ENCODE measurements around the gene UBE2N. TPM values are rescaled to one million over a fixed set of nuclear protein-coding genes. Genes with fewer than 3 reads are reported as not detected.

UBE2N gene
- total RNA-seq, 2 donors from 2014 or later = 184 to 213 TPM

DNA sequence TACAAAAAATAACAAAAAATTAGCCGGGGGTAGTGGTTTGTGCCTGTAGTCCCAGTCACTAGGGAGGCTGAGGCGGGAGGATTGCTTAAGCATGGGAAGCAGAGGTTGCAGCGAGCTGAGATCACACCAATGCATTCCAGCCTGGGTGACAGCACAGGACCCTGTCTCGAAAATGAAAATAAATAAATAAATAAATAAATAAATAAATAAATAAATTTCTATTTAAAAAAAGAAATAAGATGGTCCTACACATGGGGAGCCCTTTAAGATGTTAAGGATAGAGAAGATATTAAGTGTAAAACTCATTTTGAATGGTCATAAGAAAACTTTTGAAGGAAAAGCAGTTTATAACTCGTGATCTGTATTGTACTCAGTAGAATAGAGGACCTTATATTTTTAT lies 17.4 kb upstream of the UBE2N start:
- no peaks in the 10 kb centered on the region for H3K36me3 Mint-ChIP-seq

DNA sequence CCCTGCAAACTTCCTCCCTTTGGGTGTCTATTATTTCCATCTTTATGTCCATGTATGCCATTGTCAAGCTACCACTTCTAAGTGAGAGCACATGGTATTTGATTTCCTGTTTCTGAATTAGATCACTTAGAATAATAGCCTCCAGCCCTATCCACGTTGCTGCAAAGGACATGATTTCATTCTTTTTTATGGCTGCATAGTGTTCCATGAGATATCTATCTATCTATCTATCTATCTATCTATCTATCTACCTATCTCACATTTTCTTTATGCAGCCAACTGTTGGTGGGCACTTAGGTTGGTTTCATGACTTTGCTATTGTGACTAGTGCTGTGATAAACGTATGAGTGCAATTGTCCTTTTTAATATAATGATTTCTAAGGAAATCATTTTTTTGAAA lies 14.3 kb upstream of the UBE2N start:
- ATAC-seq = no peak
- Mint-ChIP-seq H3K4me3 (no peak overlapping the region), H3K9me3 (no peaks in the 10 kb centered on the region), H3K27me3 (peaks cover 10 to 16% of the 10 kb centered on the region in 2 donors), H3K4me1 (ENCODE audit: low read depth in 2 of 2) (no peaks in the 10 kb centered on the region), H3K36me3 (no peaks in the 10 kb centered on the region), H3K27ac (no peak overlapping the region)
- no peak for DNase-seq (ENCODE audit: low spot score)

More for the DNA sequence above, 17.4 kb upstream of the UBE2N start:
- H3K4me1 Mint-ChIP-seq (ENCODE audit: low read depth in 2 of 2) = no peaks in the 10 kb centered on the region
- peaks cover 8 to 15% of the 10 kb centered on the region in 2 donors for H3K27me3 Mint-ChIP-seq
- no peak overlapping the region for H3K27ac Mint-ChIP-seq
- no peaks in the 10 kb centered on the region for H3K9me3 Mint-ChIP-seq
- no peak for ATAC-seq
- DNase-seq (ENCODE audit: low spot score) = no peak
- no peak overlapping the region for H3K4me3 Mint-ChIP-seq

DNA sequence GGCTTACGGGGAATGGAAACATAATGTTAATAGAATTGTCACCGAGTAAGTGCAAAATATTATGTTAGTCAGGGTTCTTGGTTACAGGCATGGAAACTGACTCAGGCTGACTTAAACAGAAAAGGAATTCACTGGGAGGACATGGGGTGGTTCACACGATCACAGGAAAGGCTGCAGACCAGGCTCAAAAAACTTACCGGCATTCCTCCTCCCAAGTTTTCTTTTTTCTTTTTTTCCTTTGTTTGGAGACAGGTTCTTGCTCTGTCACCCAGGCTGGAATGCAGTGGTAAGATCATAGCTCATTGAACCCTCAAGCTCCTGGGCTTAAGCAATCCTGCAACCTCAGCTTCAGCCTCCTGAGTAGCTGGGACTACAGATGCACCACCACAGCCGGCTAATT lies 11.9 kb upstream of the UBE2N start:
- no peak overlapping the region for H3K27ac Mint-ChIP-seq
- H3K9me3 Mint-ChIP-seq = no peaks in the 10 kb centered on the region
- ATAC-seq = no peak

DNA sequence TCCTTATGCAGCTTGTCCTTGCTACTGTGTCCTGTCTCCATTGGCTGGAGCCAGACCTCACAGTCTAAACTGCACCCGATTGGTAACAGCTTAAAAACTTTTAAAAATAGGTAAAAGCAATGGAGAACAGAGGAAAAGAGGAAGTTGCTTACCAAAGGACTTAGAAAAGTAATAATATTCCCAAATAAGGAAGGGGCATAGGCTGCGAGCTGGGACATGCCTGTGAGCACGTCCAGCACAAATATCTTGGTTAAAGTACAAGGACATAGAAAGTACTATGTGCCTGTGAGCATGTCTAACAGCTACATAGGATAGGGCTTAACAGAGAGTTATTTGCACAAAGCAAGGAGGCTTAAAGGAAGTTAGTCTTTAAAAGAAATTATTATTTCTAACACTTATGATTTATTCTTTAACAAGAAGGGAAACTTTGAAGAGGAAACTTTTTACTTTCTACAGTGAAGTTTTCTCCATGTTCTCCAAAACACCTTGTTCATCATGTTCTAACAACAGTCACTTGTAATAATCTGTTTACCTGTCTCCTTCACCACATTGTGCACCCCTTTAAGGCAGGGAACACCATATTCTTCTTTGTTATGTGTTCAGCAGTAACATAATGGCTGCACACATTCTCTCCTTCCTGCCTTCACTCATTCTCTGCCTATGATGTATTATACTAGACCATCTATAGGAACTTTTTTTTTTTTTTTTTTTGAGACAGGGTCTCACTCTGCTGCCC lies 9.8 kb upstream of the UBE2N start:
- Mint-ChIP-seq H3K4me3 (no peak overlapping the region), H3K4me1 (ENCODE audit: low read depth in 2 of 2) (no peaks in the 10 kb centered on the region), H3K9me3 (no peaks in the 10 kb centered on the region), H3K36me3 (no peaks in the 10 kb centered on the region), H3K27ac (no peak overlapping the region), H3K27me3 (peaks cover 12 to 13% of the 10 kb centered on the region in 2 donors)
- DNase-seq (ENCODE audit: low spot score) (no peak), ATAC-seq (no peak)

More for the DNA sequence above, 11.9 kb upstream of the UBE2N start:
- peaks cover 11 to 13% of the 10 kb centered on the region in 2 donors for H3K27me3 Mint-ChIP-seq
- no peaks in the 10 kb centered on the region for H3K4me1 Mint-ChIP-seq (ENCODE audit: low read depth in 2 of 2)
- H3K4me3 Mint-ChIP-seq = no peak overlapping the region
- DNase-seq (ENCODE audit: low spot score) = no peak
- H3K36me3 Mint-ChIP-seq = no peaks in the 10 kb centered on the region

DNA sequence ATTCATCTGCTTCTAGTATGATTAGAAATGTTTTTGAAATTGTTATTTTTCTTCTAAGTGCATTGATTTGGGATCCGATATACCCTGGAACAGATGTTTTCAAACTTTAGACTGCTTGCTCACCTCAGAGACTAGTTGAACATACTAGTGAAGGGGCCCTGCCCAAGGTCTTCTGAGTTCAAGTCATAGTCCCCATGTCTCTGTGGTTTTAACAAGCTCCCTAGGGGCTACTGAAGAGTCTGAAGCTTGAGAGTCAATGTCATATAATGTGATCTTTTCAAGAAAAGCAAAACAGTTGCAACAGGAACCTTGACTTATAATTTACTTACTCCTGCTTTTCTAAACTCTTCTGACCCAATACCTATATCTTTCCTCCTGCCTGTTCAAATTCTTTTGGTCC lies 7.5 kb upstream of the UBE2N start:
- Mint-ChIP-seq H3K4me3 (no peak overlapping the region), H3K27ac (no peak overlapping the region), H3K27me3 (peaks cover 5 to 10% of the 10 kb centered on the region in 2 donors), H3K4me1 (ENCODE audit: low read depth in 2 of 2) (no peaks in the 10 kb centered on the region), H3K36me3 (no peaks in the 10 kb centered on the region), H3K9me3 (no peaks in the 10 kb centered on the region)
- ATAC-seq (no peak), DNase-seq (ENCODE audit: low spot score) (no peak)

DNA sequence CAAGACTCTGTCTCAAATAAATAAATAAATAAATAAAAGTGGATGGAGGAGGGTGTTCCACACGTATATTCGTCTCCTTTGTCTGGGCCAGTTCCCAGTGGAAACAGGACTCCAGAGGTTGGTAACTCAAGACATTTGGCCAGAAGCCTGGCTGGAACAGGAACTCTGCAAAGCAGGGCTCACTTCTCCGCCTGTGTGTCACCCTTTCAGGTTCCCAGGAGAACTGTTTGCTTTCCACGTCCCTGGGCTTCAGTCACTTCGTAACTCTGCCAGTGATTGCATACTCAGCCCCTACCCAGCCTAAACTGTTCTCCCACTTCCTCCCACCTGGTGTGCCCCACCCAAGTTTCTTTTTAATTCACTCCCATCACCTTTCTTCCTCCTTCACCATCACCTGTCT lies 7.0 kb upstream of the UBE2N start:
- Mint-ChIP-seq H3K4me3 (no peak overlapping the region), H3K4me1 (ENCODE audit: low read depth in 2 of 2) (no peaks in the 10 kb centered on the region), H3K27me3 (peaks cover 0 to 5% of the 10 kb centered on the region in 2 donors), H3K9me3 (no peaks in the 10 kb centered on the region), H3K27ac (no peak overlapping the region), H3K36me3 (no peaks in the 10 kb centered on the region)
- ATAC-seq = no peak
- DNase-seq (ENCODE audit: low spot score) = no peak

DNA sequence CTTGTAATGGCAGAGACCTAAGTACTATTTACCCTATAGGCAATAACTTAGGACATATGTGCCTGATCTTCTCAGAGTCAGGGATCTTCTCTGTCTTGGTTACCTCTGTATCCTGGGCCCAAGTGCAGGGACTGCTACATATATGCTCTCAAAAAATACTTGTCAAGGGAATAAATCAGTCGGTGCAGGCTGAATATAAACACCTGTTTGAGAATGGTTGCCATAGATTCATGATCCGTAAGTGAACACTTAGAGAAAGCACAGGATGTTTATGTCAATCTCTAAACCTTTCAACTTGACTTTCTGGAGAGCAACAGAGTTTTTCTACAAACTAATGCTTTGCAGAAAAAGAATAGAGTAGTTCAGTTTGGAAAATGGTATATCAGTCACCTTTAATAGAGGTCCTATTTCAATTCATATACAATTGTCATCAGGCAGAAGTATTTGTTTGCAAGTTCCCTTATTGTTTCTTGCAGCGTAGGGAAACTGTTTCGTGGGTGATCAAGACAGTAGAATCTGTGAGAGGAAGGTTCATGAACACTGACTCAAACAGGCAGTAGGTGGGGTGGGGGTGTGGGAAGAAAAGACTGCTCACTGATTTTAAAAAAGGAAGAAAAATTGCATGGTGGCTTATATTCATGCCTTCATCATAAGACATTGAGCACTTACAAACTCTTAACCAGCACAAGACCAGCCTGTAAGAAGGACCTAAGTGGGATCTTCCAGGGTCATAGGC lies 6.0 kb upstream of the UBE2N start:
- DNase-seq (ENCODE audit: low spot score) (no peak), ATAC-seq (no peak)
- peaks cover 0 to 5% of the 10 kb centered on the region in 2 donors for H3K27me3 Mint-ChIP-seq
- H3K4me1 Mint-ChIP-seq (ENCODE audit: low read depth in 2 of 2) = peaks cover 3 to 7% of the 10 kb centered on the region in 2 donors
- H3K27ac Mint-ChIP-seq = no peak overlapping the region
- no peaks in the 10 kb centered on the region for H3K9me3 Mint-ChIP-seq
- no peaks in the 10 kb centered on the region for H3K36me3 Mint-ChIP-seq
- no peak overlapping the region for H3K4me3 Mint-ChIP-seq

DNA sequence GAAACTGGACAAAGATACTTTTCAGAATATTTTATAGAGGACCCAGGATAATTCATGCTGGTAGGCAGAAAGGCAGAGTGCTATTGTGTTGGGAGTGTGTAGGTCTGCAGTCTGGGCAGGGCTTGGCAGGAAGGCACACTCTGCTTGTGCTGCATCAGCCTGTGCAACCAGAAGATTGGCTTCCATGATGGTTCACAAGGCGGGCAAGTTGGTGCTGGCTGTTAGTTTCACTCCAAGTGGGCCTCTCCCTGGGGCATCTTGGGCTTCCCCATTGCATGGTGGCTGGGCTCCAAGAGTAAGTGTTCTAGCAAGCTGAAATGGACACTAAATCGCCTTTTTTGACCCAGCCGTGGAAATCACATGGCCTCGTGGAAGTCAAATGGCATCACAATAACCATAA lies 1.8 kb upstream of the UBE2N start:
- H3K9me3 Mint-ChIP-seq = no peaks in the 10 kb centered on the region
- H3K36me3 Mint-ChIP-seq = peaks cover 6% of the 10 kb centered on the region
- no peak overlapping the region for H3K4me3 Mint-ChIP-seq
- H3K4me1 Mint-ChIP-seq (ENCODE audit: low read depth in 2 of 2) = peaks cover 26 to 36% of the 10 kb centered on the region in 2 donors
- ATAC-seq (no peak), DNase-seq (ENCODE audit: low spot score) (no peak)
- H3K27me3 Mint-ChIP-seq = peaks cover 0 to 2% of the 10 kb centered on the region in 2 donors
- H3K27ac Mint-ChIP-seq = no peak overlapping the region

DNA sequence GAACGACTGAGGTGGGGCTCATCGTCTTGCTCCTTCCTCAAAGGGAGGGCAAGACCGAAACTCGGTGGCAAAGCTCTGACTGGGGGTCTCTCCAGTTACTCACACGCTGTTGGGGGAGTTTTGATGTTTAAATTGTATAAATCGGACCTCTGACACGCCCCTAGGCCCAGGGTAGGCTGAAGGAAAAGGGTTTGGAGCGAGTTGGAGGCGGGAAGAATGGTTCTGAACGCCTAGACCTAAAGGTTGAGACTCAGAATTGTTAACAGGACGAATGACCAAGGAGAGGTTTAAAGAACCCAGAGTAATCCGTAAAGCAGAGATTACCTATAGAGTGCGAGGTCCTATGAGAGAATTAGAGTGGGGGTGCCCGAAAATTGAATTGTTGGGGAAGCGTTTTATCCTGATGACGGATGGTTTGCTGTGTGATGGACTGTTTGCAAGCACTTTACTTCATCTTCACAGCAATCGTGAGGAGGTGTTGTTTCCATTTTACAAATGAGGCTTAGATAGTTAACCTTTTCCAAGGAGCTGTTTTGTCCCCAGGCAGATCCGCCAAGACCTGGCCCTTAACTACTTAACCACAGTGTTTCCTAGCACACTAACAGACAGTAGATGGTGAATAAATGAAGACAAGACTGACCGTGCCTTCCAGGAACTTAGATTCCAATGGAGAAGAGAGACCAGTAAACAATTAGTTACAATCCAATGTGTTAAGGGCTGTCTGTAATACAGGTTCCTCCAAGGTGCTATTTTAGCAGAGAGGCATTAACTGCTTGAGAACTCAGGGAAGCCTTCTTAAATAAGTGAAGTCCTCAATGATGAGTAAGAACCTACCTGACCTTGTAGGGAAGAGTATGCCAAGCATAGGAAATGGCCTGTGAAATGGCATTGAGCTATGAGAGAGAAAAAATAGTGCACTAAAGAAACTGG lies 929 bp upstream of the UBE2N start:
- H3K9me3 Mint-ChIP-seq = no peaks in the 10 kb centered on the region
- H3K4me1 Mint-ChIP-seq (ENCODE audit: low read depth in 2 of 2) = peaks cover 34 to 45% of the 10 kb centered on the region in 2 donors
- peak overlapping the region; percentile 100 for H3K4me3 Mint-ChIP-seq
- no peak for DNase-seq (ENCODE audit: low spot score)
- ATAC-seq = no peak
- H3K36me3 Mint-ChIP-seq = peaks cover 6% of the 10 kb centered on the region
- H3K27me3 Mint-ChIP-seq = peaks cover 0 to 2% of the 10 kb centered on the region in 2 donors
- peak overlapping the region; percentile 97 to 99 for H3K27ac Mint-ChIP-seq

DNA sequence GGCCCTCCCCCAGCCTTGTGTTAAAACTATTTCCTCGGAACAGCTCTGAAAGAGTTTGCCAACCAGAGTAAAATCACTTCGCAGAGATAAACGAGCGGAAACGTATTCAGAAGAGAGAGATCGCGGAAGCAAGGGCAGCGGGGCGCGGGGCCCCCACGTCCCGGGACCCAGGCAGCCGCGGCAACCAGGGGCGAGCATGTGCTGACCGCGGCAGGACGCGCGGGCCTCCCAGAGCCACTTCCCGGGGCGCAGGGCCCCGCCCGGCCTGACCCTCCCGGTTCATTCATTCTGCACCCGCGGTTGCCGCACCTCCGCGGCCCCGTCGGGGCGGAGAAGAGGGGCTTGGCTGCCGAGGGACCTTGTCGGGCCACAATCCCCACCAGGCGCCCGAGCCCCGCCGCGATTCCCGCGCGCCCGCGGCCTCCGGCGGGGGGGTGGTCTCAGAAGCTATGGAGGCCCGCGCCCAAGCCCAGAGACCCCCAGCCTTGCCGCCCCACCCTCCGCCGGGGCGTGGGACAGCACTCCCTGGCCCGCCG lies 598 bp downstream of the UBE2N start:
- H3K4me1 Mint-ChIP-seq (ENCODE audit: low read depth in 2 of 2) = peaks cover 48 to 60% of the 10 kb centered on the region in 2 donors
- H3K4me3 Mint-ChIP-seq = peak overlapping the region; percentile 98
- peak overlapping the region; percentile 98 to 99 for H3K27ac Mint-ChIP-seq
- H3K27me3 Mint-ChIP-seq = no peaks in the 10 kb centered on the region
- no peaks in the 10 kb centered on the region for H3K9me3 Mint-ChIP-seq
- DNase-seq (ENCODE audit: low spot score) (peak; percentile 72), ATAC-seq (peak; percentile 28 to 36)
- peaks cover 6% of the 10 kb centered on the region for H3K36me3 Mint-ChIP-seq

DNA sequence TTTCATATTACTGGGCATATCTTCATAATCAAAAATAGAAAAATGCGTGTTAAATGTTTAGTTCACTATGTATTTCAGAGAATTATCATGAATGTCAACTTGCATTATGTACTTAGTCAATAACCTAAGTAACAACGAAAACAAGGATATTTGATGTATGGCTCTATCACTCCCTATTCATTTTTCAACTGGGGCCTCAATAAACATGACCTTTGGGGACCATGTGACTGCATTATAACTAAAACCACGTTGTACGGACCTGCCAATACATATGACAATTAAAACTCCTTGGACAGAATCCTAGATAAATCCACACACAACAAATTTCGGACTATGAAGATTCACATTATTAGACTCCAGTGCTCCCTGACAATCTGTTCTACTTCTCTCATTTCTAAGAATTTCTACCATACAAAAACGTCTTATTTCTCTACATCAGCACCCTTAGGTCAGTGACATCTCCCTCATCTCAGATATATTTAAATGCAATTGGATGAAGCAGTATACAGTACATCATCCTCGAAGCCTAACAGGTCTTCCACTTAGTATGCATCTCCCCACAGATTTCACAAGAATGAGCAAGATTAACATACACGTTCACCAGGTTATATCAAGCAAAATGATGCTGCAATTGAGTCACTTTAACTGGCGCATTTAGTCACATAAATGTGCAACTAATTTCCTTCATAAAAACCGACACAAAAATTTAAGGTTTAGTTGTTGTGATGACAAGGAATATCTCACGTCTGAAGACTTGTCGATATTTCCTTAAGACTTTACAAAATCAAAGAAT lies 1.5 kb downstream of the UBE2N start:
- Mint-ChIP-seq H3K27ac (peak overlapping the region; percentile 97 to 98), H3K4me1 (ENCODE audit: low read depth in 2 of 2) (peaks cover 49 to 66% of the 10 kb centered on the region in 2 donors), H3K4me3 (peak overlapping the region; percentile 98), H3K27me3 (no peaks in the 10 kb centered on the region), H3K36me3 (peaks cover 6% of the 10 kb centered on the region), H3K9me3 (no peaks in the 10 kb centered on the region)
- no peak for DNase-seq (ENCODE audit: low spot score)
- ATAC-seq = no peak

DNA sequence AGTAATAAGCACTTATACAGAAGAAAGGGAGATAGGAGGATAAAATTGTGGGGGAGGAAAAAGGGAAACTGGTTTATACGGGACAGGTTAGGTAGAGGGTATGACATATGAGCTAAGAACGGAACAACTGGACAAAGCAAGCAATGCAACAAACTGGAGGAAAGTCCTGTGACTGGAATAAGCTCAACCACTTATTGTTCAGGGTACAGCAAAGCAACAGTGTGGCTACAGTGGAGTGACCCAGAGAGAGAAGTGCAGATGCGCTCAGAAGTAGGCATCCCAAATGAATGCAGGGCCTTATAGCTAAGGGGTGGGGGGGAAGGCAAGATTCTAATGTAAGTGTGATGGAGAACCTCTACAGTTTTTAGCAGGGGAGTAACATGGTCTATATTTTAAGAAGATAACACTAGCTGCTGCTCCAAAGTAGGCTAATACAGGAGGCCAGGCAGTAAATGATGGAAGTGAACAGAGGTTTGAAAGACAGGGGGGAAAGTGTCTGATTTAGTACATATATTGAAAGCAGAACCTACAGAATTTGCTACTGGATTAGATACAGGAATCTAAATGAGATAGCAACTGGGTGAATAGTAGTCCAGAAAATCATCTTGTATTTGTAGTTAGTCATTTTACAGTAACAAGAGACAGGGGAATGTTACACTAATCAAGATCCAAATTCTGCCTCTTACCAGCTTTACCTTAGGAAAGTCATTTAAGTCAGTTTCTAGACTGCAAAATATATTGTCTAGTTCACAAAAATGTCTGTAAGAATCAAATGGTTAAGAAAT lies 3.3 kb downstream of the UBE2N start:
- DNase-seq (ENCODE audit: low spot score) = no peak

More for the DNA sequence above, 3.3 kb downstream of the UBE2N start:
- peak overlapping the region; percentile 98 for H3K4me3 Mint-ChIP-seq
- peak overlapping the region; percentile 25 to 73 for H3K27ac Mint-ChIP-seq
- ATAC-seq = no peak
- no peaks in the 10 kb centered on the region for H3K9me3 Mint-ChIP-seq
- no peaks in the 10 kb centered on the region for H3K27me3 Mint-ChIP-seq
- H3K4me1 Mint-ChIP-seq (ENCODE audit: low read depth in 2 of 2) = peaks cover 53 to 74% of the 10 kb centered on the region in 2 donors
- H3K36me3 Mint-ChIP-seq = peaks cover 6% of the 10 kb centered on the region
